ENCODE measurements around the gene CR1L. TPM values are rescaled to one million over a fixed set of nuclear protein-coding genes. Genes with fewer than 3 reads are reported as not detected.

The CR1L gene
- total RNA-seq, 1 donor = not detected

GRCh38 chr1:207752456-207752998, 107.6 kb downstream of the CR1L start:
- peak; percentile 29 for DNase-seq (ENCODE audit: low read depth)
- H3K4me3 ChIP-seq (ENCODE audit: low read depth, low read length) = peak overlapping the region; percentile 95
- TF ChIP-seq CTCF (IDR thresholded peaks at IDR 0.05; ENCODE audit: insufficient read depth, low read depth, low read length) = no peak

GRCh38 chr1:207753611-207754010, 108.7 kb downstream of the CR1L start:
- DNase-seq (ENCODE audit: low read depth) = no peak
- H3K4me3 ChIP-seq (ENCODE audit: low read depth, low read length) = peak overlapping the region; percentile 95
- TF ChIP-seq CTCF (IDR thresholded peaks at IDR 0.05; ENCODE audit: insufficient read depth, low read depth, low read length) = no peak

- TF ChIP-seq CTCF (IDR thresholded peaks at IDR 0.05; ENCODE audit: insufficient read depth, low read depth, low read length) = no peak
- peak overlapping the region; percentile 95 for H3K4me3 ChIP-seq (ENCODE audit: low read depth, low read length)
- no peak for DNase-seq (ENCODE audit: low read depth)
Measured at GRCh38 chr1:207754011-207754410, 109.1 kb downstream of the CR1L start.

GRCh38 chr1:207754974-207755700, 110.2 kb downstream of the CR1L start:
- H3K4me3 ChIP-seq (ENCODE audit: low read depth, low read length) = no peak overlapping the region
- TF ChIP-seq CTCF (IDR thresholded peaks at IDR 0.05; ENCODE audit: insufficient read depth, low read depth, low read length) = no peak
- DNase-seq (ENCODE audit: low read depth) = no peak

- H3K4me3 ChIP-seq (ENCODE audit: low read depth, low read length) = no peak overlapping the region
- no peak for DNase-seq (ENCODE audit: low read depth)
- no peak for TF ChIP-seq CTCF (IDR thresholded peaks at IDR 0.05; ENCODE audit: insufficient read depth, low read depth, low read length)
Measured at GRCh38 chr1:207755846-207756693, 111.1 kb downstream of the CR1L start.

- TF ChIP-seq CTCF (IDR thresholded peaks at IDR 0.05; ENCODE audit: insufficient read depth, low read depth, low read length) = no peak
- DNase-seq (ENCODE audit: low read depth) = no peak
- no peak overlapping the region for H3K4me3 ChIP-seq (ENCODE audit: low read depth, low read length)
Measured at GRCh38 chr1:207762622-207763021, 117.7 kb downstream of the CR1L start.

Data from fibroblast of villous mesenchyme (primary cell).